ENCODE measurements around the gene SMAP1.
"Not testable (repeated sequence)": the region's sequence is repeated elsewhere in the genome, so short reads cannot be mapped to it uniquely, and the experiment has no call there.

The SMAP1 gene

GRCh38 chr6:70740746-70741145 lies 73.1 kb downstream of the SMAP1 start:
- DNase-seq (ENCODE audit: low spot score) = not testable (repeated sequence)

GRCh38 chr6:70742462-70742861 lies 74.8 kb downstream of the SMAP1 start:
- DNase-seq (ENCODE audit: low spot score) = not testable (repeated sequence)

DNA sequence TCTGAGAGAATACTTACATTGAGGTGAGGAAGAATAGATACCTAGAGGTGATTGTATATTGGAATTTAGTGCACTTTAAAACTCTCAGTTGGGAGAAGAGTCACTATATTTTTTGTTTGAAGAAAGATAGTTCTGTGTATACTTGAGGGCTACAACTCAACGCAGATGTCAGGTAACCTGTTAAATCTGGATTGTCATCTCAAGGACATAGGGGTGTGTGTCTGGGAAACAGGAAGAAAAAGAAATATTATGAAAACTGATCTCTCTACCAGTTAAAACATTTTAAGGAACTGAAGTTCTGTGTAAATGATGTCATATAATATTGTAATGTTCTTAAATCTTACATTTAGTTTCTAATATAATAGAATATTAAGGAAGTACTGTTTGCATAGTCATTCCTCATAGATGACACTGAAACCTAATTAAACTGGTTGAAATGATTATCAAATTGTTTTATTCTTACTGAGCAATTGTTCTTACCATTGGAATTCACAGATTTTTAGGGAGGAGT lies 86.2 kb downstream of the SMAP1 start:
- DNase-seq (ENCODE audit: low spot score) = no peak

DNA sequence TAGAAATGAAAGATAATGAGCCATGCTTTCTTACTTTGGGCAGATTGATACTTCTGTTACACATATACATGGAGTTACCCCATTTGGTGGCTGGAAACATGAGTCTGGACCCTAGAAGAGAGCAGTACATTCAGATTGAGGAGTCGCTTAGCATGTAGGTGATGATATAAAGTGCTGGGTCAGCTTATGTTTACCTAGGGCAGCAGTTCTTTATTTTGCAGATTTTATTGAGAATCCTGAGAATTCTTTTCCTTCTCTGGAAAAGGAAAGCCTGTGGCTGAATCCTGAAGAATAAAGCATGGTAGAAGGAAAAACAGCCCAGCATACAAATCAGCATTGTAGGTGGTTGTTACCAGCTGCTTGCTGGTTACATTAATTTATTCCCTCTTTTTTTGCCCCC lies 91.2 kb downstream of the SMAP1 start:
- DNase-seq (ENCODE audit: low spot score) = no peak

DNA sequence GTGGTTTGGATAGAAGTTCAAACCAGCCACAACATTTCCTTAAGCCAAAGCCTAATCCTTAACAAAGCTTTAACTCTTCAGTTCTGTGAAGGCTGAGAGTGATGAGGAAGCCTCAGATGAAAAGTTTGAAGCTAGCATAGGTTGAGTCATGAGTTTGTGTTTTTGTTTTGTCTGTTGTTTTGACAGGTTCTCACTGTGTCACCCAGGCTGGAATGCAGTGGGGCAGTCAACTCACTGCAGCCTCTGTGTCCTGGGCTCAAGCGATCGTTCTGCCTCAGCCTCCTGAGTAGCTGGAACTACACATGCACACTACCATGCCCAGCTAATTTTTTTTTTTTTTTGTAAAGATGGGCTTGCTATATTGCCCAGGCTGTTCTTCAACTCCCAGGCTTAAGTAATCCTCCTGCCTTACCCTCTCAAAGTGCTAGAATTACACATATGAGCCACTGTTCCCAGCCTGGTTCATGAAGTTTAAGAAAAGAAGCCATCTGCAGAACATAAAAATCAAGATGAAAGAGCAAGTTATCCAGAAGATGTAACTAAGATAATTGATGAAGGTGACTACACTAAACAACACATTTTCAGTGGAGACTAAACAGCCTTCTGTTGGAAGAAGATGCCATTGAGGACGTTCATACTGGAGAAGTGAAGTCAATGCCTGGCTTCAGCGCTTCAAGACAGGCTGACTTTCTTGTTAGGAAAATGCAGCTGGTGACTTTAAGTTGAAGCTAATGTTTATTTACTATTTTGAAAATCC lies 96.2 kb downstream of the SMAP1 start:
- no peak for DNase-seq (ENCODE audit: low spot score)

- no peak for DNase-seq (ENCODE audit: low spot score)
Measured at GRCh38 chr6:70764706-70765105, 97.0 kb downstream of the SMAP1 start.

DNA sequence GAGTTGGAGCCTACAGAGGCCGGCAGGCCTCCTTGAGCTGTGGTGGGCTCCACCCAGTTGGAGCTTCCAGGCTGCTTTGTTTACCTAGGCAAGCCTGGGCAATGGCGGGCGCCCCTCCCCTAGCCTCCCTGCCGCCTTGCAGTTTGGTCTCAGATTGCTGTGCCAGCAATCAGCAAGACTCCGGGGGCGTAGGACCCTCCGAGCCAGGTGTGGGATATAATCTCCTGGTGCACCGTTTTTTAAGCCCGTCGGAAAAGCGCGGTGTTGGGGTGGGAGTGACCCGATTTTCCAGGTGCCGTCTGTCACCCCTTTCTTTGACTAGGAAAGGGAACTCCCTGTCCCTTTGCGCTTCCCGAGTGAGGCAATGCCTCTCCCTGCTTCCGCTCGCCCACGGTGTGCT lies 103.7 kb downstream of the SMAP1 start:
- DNase-seq (ENCODE audit: low spot score) = not testable (repeated sequence)

DNA sequence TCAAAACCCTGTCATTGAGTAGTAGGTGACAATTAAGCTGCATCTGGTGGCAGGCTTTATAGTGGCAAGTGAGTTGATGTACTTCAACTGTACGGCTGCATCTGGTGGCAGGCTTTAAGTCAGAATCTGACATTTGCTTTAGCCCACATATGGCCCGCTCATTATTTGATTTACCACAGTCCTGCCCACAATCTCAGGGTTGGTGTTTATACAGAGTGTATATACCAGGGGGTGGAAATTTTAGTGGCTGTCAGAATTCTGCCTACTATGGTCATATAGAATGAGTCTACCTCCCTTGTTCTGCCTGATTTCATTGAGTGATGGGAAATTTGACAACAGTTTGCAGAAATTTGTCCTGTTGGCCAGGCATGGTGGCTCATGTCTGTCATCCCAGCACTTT lies 112.3 kb downstream of the SMAP1 start:
- DNase-seq (ENCODE audit: low spot score) = no peak

- no peak for DNase-seq (ENCODE audit: low spot score)
Measured at GRCh38 chr6:70790483-70791224, 123.0 kb downstream of the SMAP1 start.

DNA sequence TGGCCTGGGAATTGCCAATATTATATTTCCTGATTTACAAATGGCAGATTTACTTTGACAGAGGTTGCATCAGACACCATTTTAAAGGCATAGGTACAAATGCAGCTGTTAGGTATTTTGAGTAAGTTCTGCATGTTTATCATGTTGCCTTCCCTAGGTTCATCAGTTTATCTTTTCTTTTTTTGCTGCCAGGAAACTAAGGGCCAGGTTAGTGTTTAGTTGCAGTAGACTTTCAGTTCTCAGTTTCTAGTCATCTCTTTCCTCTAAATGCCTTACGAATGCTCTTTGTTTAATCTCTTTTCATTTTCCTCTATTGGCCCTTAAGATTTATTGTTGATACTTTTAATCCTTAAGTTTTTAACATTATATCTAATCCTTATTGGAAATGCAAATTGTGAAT lies 129.9 kb downstream of the SMAP1 start:
- no peak for DNase-seq (ENCODE audit: low spot score)

- no peak for DNase-seq (ENCODE audit: low spot score)
Measured at GRCh38 chr6:70806086-70806485, 138.4 kb downstream of the SMAP1 start.

DNA sequence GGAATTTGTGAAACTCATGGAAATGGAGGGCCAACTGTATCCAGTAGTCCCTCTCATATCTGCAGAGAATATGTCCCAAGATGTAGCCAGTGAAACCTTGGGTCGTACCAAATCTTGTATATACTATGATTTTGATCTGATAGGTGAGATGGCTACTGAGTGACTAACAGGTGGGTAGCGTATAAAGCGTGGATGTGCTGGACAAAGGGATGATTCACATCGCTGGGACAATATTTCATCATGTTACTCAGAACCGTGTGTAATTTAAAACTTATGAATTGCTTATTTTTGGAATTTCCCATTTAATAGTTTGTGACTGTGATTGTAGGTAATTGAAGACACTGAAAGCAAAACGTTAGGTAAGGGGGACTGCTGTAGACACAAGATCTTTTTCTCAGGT lies 144.1 kb downstream of the SMAP1 start:
- no peak for DNase-seq (ENCODE audit: low spot score)

- no peak for DNase-seq (ENCODE audit: low spot score)
Measured at GRCh38 chr6:70813885-70814284, 146.2 kb downstream of the SMAP1 start.

GRCh38 chr6:70819646-70820045 lies 152.0 kb downstream of the SMAP1 start:
- DNase-seq (ENCODE audit: low spot score) = no peak

DNA sequence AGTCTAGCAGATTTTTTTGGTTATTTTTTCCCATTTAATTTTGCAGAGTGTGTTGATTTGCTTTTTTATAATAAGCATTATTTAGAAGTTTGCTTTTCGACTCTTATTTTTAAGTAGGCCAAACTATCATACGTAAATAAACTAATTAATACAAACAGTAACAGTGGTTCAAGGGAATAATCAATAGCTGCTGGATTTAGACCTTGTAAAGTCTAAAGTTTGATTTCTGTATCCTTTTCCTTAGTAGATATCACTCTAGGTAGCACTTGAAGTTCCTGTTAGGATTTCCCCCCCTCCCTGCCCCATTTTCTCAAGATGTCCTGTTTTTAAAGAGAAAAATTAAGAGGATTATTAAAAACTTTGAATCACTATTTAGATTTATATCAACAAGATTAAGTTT lies 153.1 kb downstream of the SMAP1 start:
- DNase-seq (ENCODE audit: low spot score) = no peak

GRCh38 chr6:70821751-70822150 lies 154.1 kb downstream of the SMAP1 start:
- no peak for DNase-seq (ENCODE audit: low spot score)

DNA sequence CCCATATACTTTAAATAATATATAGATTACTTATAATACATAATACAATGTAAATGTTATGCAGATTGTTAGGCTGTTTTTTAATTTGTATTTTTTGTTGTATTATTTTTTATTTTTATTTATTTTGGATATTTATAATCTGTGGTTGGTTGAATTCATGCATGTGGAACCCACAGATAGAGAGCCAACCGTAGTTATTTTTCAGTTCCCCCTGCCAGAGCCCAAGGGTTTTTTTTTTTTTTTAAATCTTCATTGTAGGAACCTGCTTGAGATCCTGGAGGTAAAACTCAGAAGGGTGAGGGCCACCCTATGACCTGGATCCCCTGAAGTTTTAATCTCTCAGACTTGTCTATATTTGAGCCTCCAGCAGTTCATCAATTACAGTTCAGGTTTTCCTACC lies 156.0 kb downstream of the SMAP1 start:
- DNase-seq (ENCODE audit: low spot score) = no peak

- no peak for DNase-seq (ENCODE audit: low spot score)
Measured at GRCh38 chr6:70831427-70831826, 163.7 kb downstream of the SMAP1 start.

DNA sequence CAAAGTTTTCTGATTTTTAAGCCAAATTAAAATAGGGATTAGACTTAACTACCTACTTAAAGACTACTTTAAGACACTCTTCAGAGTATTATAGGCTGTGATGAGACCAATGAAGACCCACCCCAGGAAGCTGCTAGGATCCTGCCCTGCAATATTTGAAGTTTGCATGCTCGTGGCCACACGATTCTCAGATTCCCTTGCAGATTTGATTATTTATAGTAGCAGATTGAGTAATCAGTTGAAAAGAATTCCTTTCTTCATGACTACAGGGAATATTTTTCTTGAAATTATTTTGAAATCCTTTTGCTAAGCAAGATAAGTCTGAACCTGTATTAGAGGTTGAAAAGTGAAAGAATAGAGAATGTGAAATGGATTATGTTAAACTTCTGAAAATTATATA lies 166.8 kb downstream of the SMAP1 start:
- DNase-seq (ENCODE audit: low spot score) = no peak

DNA sequence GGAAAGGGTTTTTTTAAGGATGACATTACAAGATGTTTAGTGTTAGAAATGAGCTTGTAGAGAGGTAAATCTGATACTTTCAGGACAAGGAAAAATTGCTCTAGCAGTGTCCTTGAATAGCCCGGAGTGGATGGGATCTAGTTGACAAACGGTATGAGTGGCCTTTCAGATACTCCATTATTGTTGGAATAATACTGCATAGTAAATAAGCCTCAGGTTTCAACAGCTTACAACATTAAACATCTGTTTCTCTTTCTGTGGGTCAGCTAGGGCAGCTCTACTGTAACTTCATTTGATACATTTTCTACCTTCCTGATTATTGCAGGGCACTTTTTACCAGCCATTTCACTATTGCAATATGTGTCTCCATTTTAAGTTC lies 171.2 kb downstream of the SMAP1 start:
- no peak for DNase-seq (ENCODE audit: low spot score)

DNA sequence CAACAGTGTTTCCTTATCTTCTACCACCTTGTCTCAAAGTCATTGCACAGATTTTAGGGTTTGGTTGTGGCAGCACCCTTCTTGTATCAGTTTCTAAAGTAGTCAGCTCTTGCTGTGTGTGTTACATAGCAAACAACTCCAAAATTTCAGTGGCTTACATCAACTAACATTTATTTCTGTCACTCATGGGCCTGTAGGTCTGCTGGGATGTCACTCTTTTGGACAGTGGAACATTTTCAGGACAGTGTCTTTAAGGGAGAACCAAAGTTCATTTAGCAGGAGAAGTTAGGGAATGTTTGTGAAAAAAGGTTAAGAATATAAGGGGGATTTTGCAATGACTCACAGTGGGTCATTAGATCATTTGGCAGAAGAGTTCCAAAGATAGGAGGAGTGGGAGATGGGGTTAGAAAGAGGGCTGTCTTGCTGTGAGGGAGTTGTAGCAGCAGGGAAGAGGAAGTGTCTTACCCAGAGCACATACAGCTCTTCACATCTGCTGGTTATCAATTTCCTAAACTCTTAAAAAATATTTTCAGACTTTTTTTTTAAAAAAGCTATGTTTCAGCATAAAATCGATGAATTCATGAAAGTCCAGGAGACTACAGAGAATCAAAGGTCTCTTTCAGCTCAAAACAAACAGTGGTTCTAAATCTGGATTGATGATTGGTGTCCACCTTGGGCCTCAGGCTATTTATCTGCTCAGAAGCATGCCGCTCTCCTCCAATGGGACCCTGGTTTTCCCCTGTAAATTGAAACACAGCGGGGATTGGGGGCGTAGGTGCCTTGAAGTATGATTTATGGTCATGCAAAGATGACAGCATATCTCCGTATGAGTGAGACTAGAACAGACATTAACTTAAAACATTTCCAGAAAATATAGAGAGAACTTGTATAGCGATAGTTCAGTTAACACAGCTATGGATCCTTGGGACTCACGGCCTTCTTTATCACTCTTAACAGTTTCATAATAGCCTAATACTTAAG lies 171.9 kb downstream of the SMAP1 start:
- DNase-seq (ENCODE audit: low spot score) = no peak

DNA sequence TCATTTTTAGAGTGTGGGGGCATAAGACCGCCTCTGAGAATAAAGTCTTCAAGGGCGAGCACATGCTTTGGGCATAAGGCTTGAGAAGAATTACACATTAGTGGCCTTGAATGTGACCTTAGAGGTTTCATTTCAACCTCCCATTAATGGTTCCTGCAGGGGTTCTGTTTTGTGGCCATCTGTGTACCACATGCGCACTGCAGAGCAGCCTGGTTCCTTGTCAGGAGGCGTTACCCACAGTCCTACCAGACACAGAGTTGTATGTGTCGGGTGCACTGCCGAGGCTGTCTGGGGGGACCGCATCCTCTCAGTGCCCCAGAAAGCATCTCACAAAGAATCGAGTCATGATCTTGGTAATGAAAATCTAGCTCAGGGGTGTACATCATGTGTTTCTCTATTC lies 173.4 kb downstream of the SMAP1 start:
- no peak for DNase-seq (ENCODE audit: low spot score)

Data from ecto neural progenitor cell (in vitro differentiated cells).